OCI-LY7 (cell line): ENCODE measurements around the gene PTPRO. TPM values are rescaled to one million over a fixed set of nuclear protein-coding genes. Genes with fewer than 3 reads are reported as not detected.

Experiments
- BruUV-seq: library from RNA; stranded (reverse); fragments of 400-500 nt; replicated peaks from 2 replicates; lab custom pipeline; 2021; lab: Mats Ljungman, UMichigan
- CTCF ChIA-PET: fragments of 300-600 bp; sonication (Branson Sonifier 250); formaldehyde crosslinking; loops from one replicate; lab custom pipeline; 2022; ENCODE audit warnings: antibody characterized with exemption; ENCODE audit not compliant: unreplicated experiment; lab: Charles Lee
- POLR2A ChIA-PET: fragments of 300-600 bp; sonication (Branson Sonifier 250); formaldehyde crosslinking; loops from one replicate; lab custom pipeline; 2022; ENCODE audit warnings: antibody characterized with exemption; lab: Charles Lee
- DNase-seq: peaks from one replicate; pipeline ENCODE4 v3.0.0-alpha.2; 2015; ENCODE audit warnings: low spot score
- H2AFZ ChIP-seq: fragments of 200-600 bp; sonication (generic), shearing (Covaris generic); 2 replicates; pipeline ENCODE4 v1.6.1; 2014; ENCODE audit warnings: mild to moderate bottlenecking, antibody characterized with exemption, low read length, moderate library complexity
- H3K27ac ChIP-seq: fragments of 200-600 bp; sonication (generic); 2 replicates; pipeline ENCODE4 v1.5.1; 2014; ENCODE audit warnings: mixed run types, low read depth, mild to moderate bottlenecking, moderate library complexity, low read length, inconsistent platforms; ENCODE audit not compliant: poor library complexity, severe bottlenecking
- H3K36me3 ChIP-seq: fragments of 200-600 bp; sonication (generic); 2 replicates; pipeline ENCODE4 v1.6.1; 2014; ENCODE audit warnings: mild to moderate bottlenecking, antibody characterized with exemption, low read length, moderate library complexity, mixed read lengths; ENCODE audit not compliant: insufficient read depth
- H3K4me1 ChIP-seq: fragments of 200-600 bp; sonication (generic); 2 replicates; pipeline ENCODE4 v1.5.1; 2014; ENCODE audit warnings: mild to moderate bottlenecking, low read length; ENCODE audit not compliant: insufficient read depth, poor library complexity, severe bottlenecking
- H3K4me2 ChIP-seq: fragments of 200-600 bp; sonication (generic); 2 replicates; pipeline ENCODE4 v1.6.1; 2014; ENCODE audit warnings: mild to moderate bottlenecking, low read length
- H3K4me3 ChIP-seq: fragments of 200-600 bp; sonication (generic); 2 replicates; pipeline ENCODE4 v1.5.1; 2014; ENCODE audit warnings: mild to moderate bottlenecking, low read depth, low read length; ENCODE audit not compliant: poor library complexity, severe bottlenecking
- H3K79me2 ChIP-seq: fragments of 200-600 bp; sonication (generic); 2 replicates; pipeline ENCODE4 v1.6.1; 2016; ENCODE audit warnings: low read depth, mild to moderate bottlenecking, low read length, moderate library complexity, mixed read lengths; ENCODE audit not compliant: insufficient read depth
- H3K9me2 ChIP-seq: fragments of 200-600 bp; sonication (generic); 2 replicates; pipeline ENCODE4 v1.6.1; 2016; ENCODE audit warnings: mild to moderate bottlenecking, low read length, mixed read lengths; ENCODE audit not compliant: insufficient read depth
- H3K9me3 ChIP-seq: fragments of 200-600 bp; sonication (generic); 2 replicates; pipeline ENCODE4 v1.6.1; 2014; ENCODE audit warnings: mild to moderate bottlenecking, mixed run types, low read length, mixed read lengths
- H4K20me1 ChIP-seq: fragments of 200-600 bp; sonication (generic); 2 replicates; pipeline ENCODE4 v1.6.1; 2014; ENCODE audit warnings: mild to moderate bottlenecking, antibody characterized with exemption, low read length, moderate library complexity, mixed read lengths; ENCODE audit not compliant: insufficient read depth
- CTCF ChIP-seq: fragments of 200-600 bp; sonication (generic); conservative IDR thresholded peaks from 2 replicates; pipeline ENCODE4 v1.5.1; 2014; ENCODE audit warnings: mild to moderate bottlenecking, antibody characterized with exemption, low read length, moderate library complexity, mixed read lengths
- EZH2phosphoT487 ChIP-seq: fragments of 200-600 bp; sonication (generic); IDR thresholded peaks from 2 replicates; pipeline ENCODE4 v1.6.1; 2018; ENCODE audit warnings: low read depth, borderline replicate concordance, mild to moderate bottlenecking, mixed run types, antibody characterized with exemption, low read length, moderate library complexity, mixed read lengths
- intact Hi-C: fragments of 100-400 bp; cut with micrococcal nuclease; formaldehyde crosslinking; loops from one replicate; pipeline ENCODE4 v1.10.0; 2022; ENCODE audit not compliant: unreplicated experiment
- total RNA-seq, 2 experiments: library from RNA; depleted of rRNA in 1 of 2; stranded (reverse); fragments of >200 nt in 1 of 2; shearing (Covaris generic) in 1 of 2; gene quantifications; 2 replicates each; pipeline ENCODE4 v1.2.3, GENCODE V29; 2014 to 2022

The PTPRO gene
- total RNA-seq, 2 experiments from 2014 or later, result 0.06 to 0.23 TPM

GRCh38 chr12:15341371-15341770, 19.1 kb downstream of the PTPRO start:
- intact Hi-C loops, result no loop called here
- no peaks in the 10 kb centered on the region for H4K20me1 ChIP-seq
- no peaks in the 10 kb centered on the region for H3K9me3 ChIP-seq
- no peaks in the 10 kb centered on the region for H3K4me1 ChIP-seq
- H3K36me3 ChIP-seq, result no peaks in the 10 kb centered on the region
- H3K4me3 ChIP-seq, result no peak overlapping the region
- ChIA-PET CTCF (no interaction called here), POLR2A (interaction anchor here (0.6 to 0.7 kb wide), 3 partner anchors 14 to 660 kb away, joined by 3 read pairs; no protein-coding TSS in a partner anchor)
- DNase-seq, result no peak
- no peak overlapping the region for H3K4me2 ChIP-seq
- no peaks in the 10 kb centered on the region for H3K9me2 ChIP-seq
- H2AFZ ChIP-seq, result no peak overlapping the region
- TF ChIP-seq CTCF (no peak), EZH2phosphoT487 (no peak)
- no peak overlapping the region for H3K27ac ChIP-seq
- BruUV-seq, result no TSS peak
- H3K79me2 ChIP-seq, result no peaks in the 10 kb centered on the region

GRCh38 chr12:15344561-15344960, 22.3 kb downstream of the PTPRO start:
- DNase-seq, result no peak
- no peaks in the 10 kb centered on the region for H3K9me3 ChIP-seq
- H3K4me2 ChIP-seq, result no peak overlapping the region
- no TSS peak for BruUV-seq
- H3K36me3 ChIP-seq, result no peaks in the 10 kb centered on the region
- no peak for TF ChIP-seq EZH2phosphoT487
- TF ChIP-seq CTCF, result no peak
- H3K9me2 ChIP-seq, result no peaks in the 10 kb centered on the region
- H3K79me2 ChIP-seq, result no peaks in the 10 kb centered on the region
- no peaks in the 10 kb centered on the region for H4K20me1 ChIP-seq
- H2AFZ ChIP-seq, result no peak overlapping the region
- no peak overlapping the region for H3K4me3 ChIP-seq
- intact Hi-C loops, result no loop called here
- CTCF ChIA-PET, result no interaction called here
- no peak overlapping the region for H3K27ac ChIP-seq
- POLR2A ChIA-PET, result interaction anchor here (1.0 kb wide), 1 partner anchor 15 kb away, joined by 5 read pairs; no protein-coding TSS in a partner anchor
- H3K4me1 ChIP-seq, result no peaks in the 10 kb centered on the region

- no TSS peak for BruUV-seq
- Histone ChIP-seq H3K4me2 (no peak overlapping the region), H3K9me3 (no peaks in the 10 kb centered on the region)
Observed at GRCh38 chr12:15346488-15346887, 24.2 kb downstream of the PTPRO start.

More at GRCh38 chr12:15346488-15346887, 24.2 kb downstream of the PTPRO start:
- CTCF ChIA-PET, result no interaction called here
- intact Hi-C loops, result no loop called here
- no peaks in the 10 kb centered on the region for H4K20me1 ChIP-seq
- H3K4me1 ChIP-seq, result no peaks in the 10 kb centered on the region
- H3K27ac ChIP-seq, result no peak overlapping the region
- no peaks in the 10 kb centered on the region for H3K36me3 ChIP-seq
- no peaks in the 10 kb centered on the region for H3K9me2 ChIP-seq
- no peak for DNase-seq
- TF ChIP-seq CTCF (no peak), EZH2phosphoT487 (no peak)
- H3K4me3 ChIP-seq, result no peak overlapping the region
- H3K79me2 ChIP-seq, result no peaks in the 10 kb centered on the region
- H2AFZ ChIP-seq, result no peak overlapping the region
- POLR2A ChIA-PET, result no interaction called here
